ENCODE results near the gene FOXA3.

GRCh38 chr19:45879055-45879454 is 14.9 kb downstream of the FOXA3 start:
- TF ChIP-seq CTCF (IDR thresholded peaks at IDR 0.05; ENCODE audit: insufficient read depth, low read depth, low read length) = no peak
- TF ChIP-seq EZH2 (IDR thresholded peaks at IDR 0.05; ENCODE audit: insufficient read depth, low read length) = no peak
